MM.1S (cell line): ENCODE results near the gene SLC51A.

Source experiments
- DNase-seq: peaks from one replicate; pipeline ENCODE4 v3.0.0-alpha.2; 2015
- H2AFZ ChIP-seq: fragments of 300-600 bp; sonication (generic); 2 replicates; pipeline ENCODE4 v1.6.0; 2016; ENCODE audit warnings: antibody characterized with exemption, low read length
- H3F3A ChIP-seq: fragments of 300-600 bp; sonication (generic); 2 replicates; pipeline ENCODE4 v1.6.1; 2016; ENCODE audit warnings: mild to moderate bottlenecking, antibody characterized with exemption, low read length, moderate library complexity, mixed read lengths; ENCODE audit not compliant: insufficient read depth
- H3K27ac ChIP-seq: fragments of 300-600 bp; sonication (generic); 2 replicates; pipeline ENCODE4 v1.5.1; 2016; ENCODE audit warnings: mild to moderate bottlenecking, low read length
- H3K27me3 ChIP-seq: fragments of 300-600 bp; sonication (generic); replicated peaks from 2 replicates; pipeline ENCODE4 v1.6.0; 2016; ENCODE audit warnings: low read length; ENCODE audit not compliant: insufficient read depth
- H3K36me3 ChIP-seq: fragments of 300-600 bp; sonication (generic); replicated peaks from 2 replicates; pipeline ENCODE4 v1.6.1; 2016; ENCODE audit warnings: mild to moderate bottlenecking, low read length, mixed read lengths; ENCODE audit not compliant: insufficient read depth
- H3K4me1 ChIP-seq: fragments of 300-600 bp; sonication (generic); 2 replicates; pipeline ENCODE4 v1.6.1; 2016; ENCODE audit warnings: low read length, mixed read lengths
- H3K4me2 ChIP-seq: fragments of 300-600 bp; sonication (generic); 2 replicates; pipeline ENCODE4 v1.6.0; 2016; ENCODE audit warnings: low read depth, low read length
- H3K4me3 ChIP-seq: fragments of 300-600 bp; sonication (generic); 2 replicates; pipeline ENCODE4 v1.5.1; 2016; ENCODE audit warnings: low read length, mixed read lengths
- H3K79me2 ChIP-seq: fragments of 300-600 bp; sonication (generic); 2 replicates; pipeline ENCODE4 v1.6.1; 2016; ENCODE audit warnings: mixed run types, low read length, mixed read lengths
- H3K9ac ChIP-seq: fragments of 300-600 bp; sonication (generic); 2 replicates; pipeline ENCODE4 v1.6.1; 2016; ENCODE audit warnings: low read length, mixed read lengths
- H3K9me2 ChIP-seq: fragments of 300-600 bp; sonication (generic); replicated peaks from 2 replicates; pipeline ENCODE4 v1.6.1; 2016; ENCODE audit warnings: mild to moderate bottlenecking, low read length, mixed read lengths; ENCODE audit not compliant: insufficient read depth
- H3K9me3 ChIP-seq: fragments of 300-600 bp; sonication (generic); replicated peaks from 2 replicates; pipeline ENCODE4 v1.6.1; 2016; ENCODE audit warnings: mild to moderate bottlenecking, low read length, mixed read lengths; ENCODE audit not compliant: insufficient read depth
- H4K20me1 ChIP-seq: fragments of 300-600 bp; sonication (generic); 2 replicates; pipeline ENCODE4 v1.6.1; 2016; ENCODE audit warnings: mild to moderate bottlenecking, low read length, moderate library complexity, mixed read lengths; ENCODE audit not compliant: insufficient read depth
- CTCF ChIP-seq: fragments of 300-600 bp; sonication (generic); IDR thresholded peaks from 2 replicates; pipeline ENCODE4 v1.5.1; 2016; ENCODE audit warnings: antibody characterized with exemption, low read length, mixed read lengths
- EZH2 ChIP-seq: fragments of 300-600 bp; sonication (generic); optimal IDR thresholded peaks from 2 replicates; pipeline ENCODE3; 2017; ENCODE audit warnings: low read depth, mild to moderate bottlenecking, antibody characterized with exemption, low read length, mixed read lengths
- EZH2phosphoT487 ChIP-seq: fragments of 300-600 bp; sonication (generic); IDR thresholded peaks from 2 replicates; pipeline ENCODE4 v1.6.1; 2018; ENCODE audit warnings: antibody characterized with exemption, low read length

The SLC51A gene

GRCh38 chr3:196195664-196196265, 20.6 kb upstream of the SLC51A start:
- Histone ChIP-seq H3K27me3 (no peaks in the 10 kb centered on the region), H3K4me2 (no peak overlapping the region), H2AFZ (peak overlapping the region; percentile 47; the same call in 1 of the 2 replicates), H3K9me2 (no peaks in the 10 kb centered on the region), H3F3A (no peaks in the 10 kb centered on the region), H3K9ac (no peak overlapping the region), H3K79me2 (no peaks in the 10 kb centered on the region), H3K27ac (no peak overlapping the region), H3K9me3 (no peaks in the 10 kb centered on the region), H3K4me3 (no peak overlapping the region), H4K20me1 (no peaks in the 10 kb centered on the region), H3K36me3 (no peaks in the 10 kb centered on the region), H3K4me1 (no peaks in the 10 kb centered on the region)
- DNase-seq: no peak
- no peak for TF ChIP-seq EZH2
- TF ChIP-seq CTCF: no peak
- no peak for TF ChIP-seq EZH2phosphoT487

- Histone ChIP-seq H4K20me1 (no peaks in the 10 kb centered on the region), H3K4me1 (no peaks in the 10 kb centered on the region), H3K9ac (no peak overlapping the region), H2AFZ (no peak overlapping the region), H3K36me3 (no peaks in the 10 kb centered on the region), H3F3A (no peaks in the 10 kb centered on the region), H3K4me3 (no peak overlapping the region), H3K27me3 (no peaks in the 10 kb centered on the region), H3K79me2 (no peaks in the 10 kb centered on the region), H3K4me2 (no peak overlapping the region), H3K9me3 (no peaks in the 10 kb centered on the region), H3K27ac (no peak overlapping the region), H3K9me2 (no peaks in the 10 kb centered on the region)
- DNase-seq: no peak
- no peak for TF ChIP-seq EZH2
- no peak for TF ChIP-seq EZH2phosphoT487
- TF ChIP-seq CTCF: no peak
Observed at GRCh38 chr3:196197524-196197923, 18.8 kb upstream of the SLC51A start.

- TF ChIP-seq EZH2phosphoT487 (no peak), EZH2 (no peak), CTCF (no peak)
- Histone ChIP-seq H3K27me3 (no peaks in the 10 kb centered on the region), H3K4me1 (peaks cover under 1% of the 10 kb centered on the region; the same call in 1 of the 2 replicates), H3K79me2 (no peaks in the 10 kb centered on the region), H3K9ac (no peak overlapping the region), H3K4me3 (no peak overlapping the region), H4K20me1 (no peaks in the 10 kb centered on the region), H3K36me3 (no peaks in the 10 kb centered on the region), H3K4me2 (no peak overlapping the region), H3K9me2 (no peaks in the 10 kb centered on the region), H2AFZ (no peak overlapping the region), H3K27ac (no peak overlapping the region), H3K9me3 (no peaks in the 10 kb centered on the region), H3F3A (no peaks in the 10 kb centered on the region)
- no peak for DNase-seq
Observed at GRCh38 chr3:196198081-196198675, 18.2 kb upstream of the SLC51A start.
